Measurements from ENCODE around the gene GTF2A1. TPM values are rescaled to one million over a fixed set of nuclear protein-coding genes. Genes with fewer than 3 reads are reported as not detected.
A peak's percentile ranks its signal among the peaks of the same experiment; 100 is the strongest.
"Not testable (repeated sequence)": the region's sequence is repeated elsewhere in the genome, so short reads cannot be mapped to it uniquely, and the experiment has no call there.

The GTF2A1 gene
- total RNA-seq, 4 donors from 2014 or later = 10.5 to 48.0 (median 22.5) TPM

DNA sequence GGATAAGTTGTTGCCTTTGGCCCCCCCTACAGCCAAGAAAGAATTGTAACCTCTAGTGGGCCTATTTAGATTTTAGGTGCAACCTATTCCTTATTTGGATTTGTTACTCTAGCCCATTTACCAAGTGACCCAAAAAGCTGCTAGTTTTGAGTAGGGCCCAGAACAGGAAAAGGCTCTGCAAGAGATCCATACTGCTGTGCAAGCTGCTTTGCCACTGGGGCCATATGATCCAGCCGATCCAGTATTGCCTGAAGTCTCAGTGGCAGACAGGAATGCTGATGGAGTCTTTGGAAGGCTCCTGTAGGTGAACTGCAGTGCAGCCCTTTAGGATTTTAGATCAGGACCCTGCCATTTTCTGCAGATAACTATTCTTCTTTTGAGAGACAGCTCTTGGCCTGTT, 12.9 kb upstream of the GTF2A1 start:
- WGBS, 2 donors (ENCODE audit: low coverage in 1 of 2) = 93% methylated on average over 1 of the region's 1 CpG; no CpG with 5 or more reads in 1 of the 2 donors
- intact Hi-C loops (cut with DNase I; ENCODE audit: low total_unique reads) = loop anchor here (5.0 kb wide), 1 partner anchor 1541 kb away; no protein-coding TSS in a partner anchor
- no peak for DNase-seq
- Histone ChIP-seq H3K36me3 (no peaks in the 10 kb centered on the region), H3K27ac (no peak overlapping the region), H3K9me3 (no peaks in the 10 kb centered on the region), H3K4me1 (no peaks in the 10 kb centered on the region), H3K27me3 (no peaks in the 10 kb centered on the region), H3K4me3 (no peak overlapping the region)
- in situ Hi-C loops (cut with MboI; ENCODE audit: low pct_ligation_motif_present in 1 of 4, low pct_unique_long_range_greater_than_20kb in 1 of 4, low sequenced_read_pairs in 3 of 4) = no loop called here
- TF ChIP-seq, protein P1, sequence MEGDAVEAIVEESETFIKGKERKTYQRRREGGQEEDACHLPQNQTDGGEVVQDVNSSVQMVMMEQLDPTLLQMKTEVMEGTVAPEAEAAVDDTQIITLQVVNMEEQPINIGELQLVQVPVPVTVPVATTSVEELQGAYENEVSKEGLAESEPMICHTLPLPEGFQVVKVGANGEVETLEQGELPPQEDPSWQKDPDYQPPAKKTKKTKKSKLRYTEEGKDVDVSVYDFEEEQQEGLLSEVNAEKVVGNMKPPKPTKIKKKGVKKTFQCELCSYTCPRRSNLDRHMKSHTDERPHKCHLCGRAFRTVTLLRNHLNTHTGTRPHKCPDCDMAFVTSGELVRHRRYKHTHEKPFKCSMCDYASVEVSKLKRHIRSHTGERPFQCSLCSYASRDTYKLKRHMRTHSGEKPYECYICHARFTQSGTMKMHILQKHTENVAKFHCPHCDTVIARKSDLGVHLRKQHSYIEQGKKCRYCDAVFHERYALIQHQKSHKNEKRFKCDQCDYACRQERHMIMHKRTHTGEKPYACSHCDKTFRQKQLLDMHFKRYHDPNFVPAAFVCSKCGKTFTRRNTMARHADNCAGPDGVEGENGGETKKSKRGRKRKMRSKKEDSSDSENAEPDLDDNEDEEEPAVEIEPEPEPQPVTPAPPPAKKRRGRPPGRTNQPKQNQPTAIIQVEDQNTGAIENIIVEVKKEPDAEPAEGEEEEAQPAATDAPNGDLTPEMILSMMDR (IDR thresholded peaks at IDR 0.05) = no peak
- TF ChIP-seq EP300 (IDR thresholded peaks at IDR 0.05; ENCODE audit: low read depth) = no peak
- TF ChIP-seq POLR2A (IDR thresholded peaks at IDR 0.05) = no peak
- no peak for TF ChIP-seq POLR2AphosphoS5 (IDR thresholded peaks at IDR 0.05)

DNA sequence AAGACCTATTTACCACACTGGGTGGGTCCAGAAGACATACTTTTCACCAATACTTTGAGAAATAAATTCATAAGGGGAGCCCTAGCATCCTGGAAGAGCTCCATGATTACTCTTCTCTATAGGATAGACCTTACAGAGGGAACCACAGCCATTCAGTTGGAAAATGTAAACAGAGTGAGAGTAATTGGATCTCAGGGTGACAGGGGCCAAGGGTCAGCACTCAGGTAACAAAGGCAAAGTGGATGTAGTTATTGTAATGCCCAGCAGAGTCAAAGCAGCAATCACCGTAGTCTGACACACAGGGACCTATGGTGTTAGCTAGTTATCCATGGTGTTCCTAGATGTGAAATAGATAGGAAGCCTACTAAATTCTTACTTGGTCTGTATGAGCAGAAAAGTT, 10.8 kb upstream of the GTF2A1 start:
- H3K36me3 ChIP-seq = no peaks in the 10 kb centered on the region
- no peaks in the 10 kb centered on the region for H3K9me3 ChIP-seq
- intact Hi-C loops (cut with DNase I; ENCODE audit: low total_unique reads) (loop anchor here (5.0 kb wide), 1 partner anchor 1539 kb away; no protein-coding TSS in a partner anchor), in situ Hi-C loops (cut with MboI; ENCODE audit: low pct_ligation_motif_present in 1 of 4, low pct_unique_long_range_greater_than_20kb in 1 of 4, low sequenced_read_pairs in 3 of 4) (no loop called here)
- no peaks in the 10 kb centered on the region for H3K4me1 ChIP-seq
- H3K4me3 ChIP-seq = no peak overlapping the region
- DNase-seq = no peak
- TF ChIP-seq, protein P1 (IDR thresholded peaks at IDR 0.05) = no peak
- no peak for TF ChIP-seq EP300 (IDR thresholded peaks at IDR 0.05; ENCODE audit: low read depth)
- TF ChIP-seq POLR2A (IDR thresholded peaks at IDR 0.05) = no peak
- no peak for TF ChIP-seq POLR2AphosphoS5 (IDR thresholded peaks at IDR 0.05)
- H3K27ac ChIP-seq = no peak overlapping the region
- no peaks in the 10 kb centered on the region for H3K27me3 ChIP-seq
- WGBS, 2 donors (ENCODE audit: low coverage in 1 of 2) = 64 to 86% methylated on average over 1 of the region's 1 CpG

DNA sequence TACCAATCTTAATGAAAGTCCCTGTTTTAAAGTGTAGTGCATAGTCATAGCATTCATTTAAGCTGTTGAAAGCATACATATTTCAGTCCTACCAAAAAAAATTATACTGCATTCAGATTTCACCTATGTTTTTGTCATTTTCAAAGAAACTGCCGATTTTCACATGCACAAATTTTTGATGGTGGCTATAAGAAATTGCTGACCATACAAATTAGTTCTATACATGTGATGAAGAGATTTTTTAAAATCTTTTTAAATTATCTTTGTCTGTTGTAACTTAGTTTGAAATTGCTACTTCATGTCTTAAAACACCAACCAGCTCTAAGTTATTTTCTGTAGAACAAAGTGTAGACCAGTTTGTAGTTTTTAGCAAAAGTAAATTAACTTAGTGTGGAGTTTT, 3.5 kb upstream of the GTF2A1 start:
- TF ChIP-seq POLR2AphosphoS5 (IDR thresholded peaks at IDR 0.05) = no peak
- no peak for TF ChIP-seq POLR2A (IDR thresholded peaks at IDR 0.05)
- TF ChIP-seq EP300 (IDR thresholded peaks at IDR 0.05; ENCODE audit: low read depth) = no peak
- TF ChIP-seq, protein P1 (IDR thresholded peaks at IDR 0.05) = no peak
- H3K9me3 ChIP-seq = no peaks in the 10 kb centered on the region
- in situ Hi-C loops (cut with MboI; ENCODE audit: low pct_ligation_motif_present in 1 of 4, low pct_unique_long_range_greater_than_20kb in 1 of 4, low sequenced_read_pairs in 3 of 4) = no loop called here
- H3K27me3 ChIP-seq = no peaks in the 10 kb centered on the region
- H3K4me1 ChIP-seq = peaks cover 6 to 16% (median 11%) of the 10 kb centered on the region in 4 donors
- no peaks in the 10 kb centered on the region for H3K36me3 ChIP-seq
- H3K4me3 ChIP-seq = no peak overlapping the region
- no peak overlapping the region for H3K27ac ChIP-seq
- WGBS, 2 donors (ENCODE audit: low coverage in 1 of 2) = 89 to 100% methylated on average over 1 of the region's 1 CpG
- intact Hi-C loops (cut with DNase I; ENCODE audit: low total_unique reads) = no loop called here
- no peak for DNase-seq

DNA sequence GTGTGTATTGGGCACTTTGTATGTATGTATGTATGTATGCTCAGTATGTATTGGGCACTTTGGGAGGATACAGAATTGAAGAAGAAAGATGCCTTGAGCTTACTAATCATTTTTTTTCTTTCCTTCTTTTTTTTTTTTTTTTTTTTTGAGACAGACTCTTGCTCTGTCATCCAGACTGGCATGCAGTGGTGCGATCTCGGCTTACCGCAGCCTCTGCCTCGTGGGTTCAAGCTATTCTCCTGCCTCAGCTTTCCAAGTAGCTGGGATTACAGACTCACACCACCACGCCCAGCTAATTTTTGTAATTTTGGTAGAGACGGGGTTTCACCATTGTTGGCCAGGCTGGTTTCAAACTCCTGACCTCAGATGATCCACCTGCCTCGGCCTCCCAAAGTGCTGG, 3.0 kb upstream of the GTF2A1 start:
- intact Hi-C loops (cut with DNase I; ENCODE audit: low total_unique reads); in situ Hi-C loops (cut with MboI; ENCODE audit: low pct_ligation_motif_present in 1 of 4, low pct_unique_long_range_greater_than_20kb in 1 of 4, low sequenced_read_pairs in 3 of 4); H3K4me3 ChIP-seq; H3K9me3 ChIP-seq; H3K36me3 ChIP-seq; H3K27ac ChIP-seq; DNase-seq; H3K27me3 ChIP-seq: not testable (repeated sequence)
- H3K4me1 ChIP-seq = peaks cover 6 to 19% (median 14%) of the 10 kb centered on the region in 4 donors
- WGBS, 2 donors (ENCODE audit: low coverage in 1 of 2) = 97 to 99% methylated on average over 5 to 7 of the region's 7 CpGs

DNA sequence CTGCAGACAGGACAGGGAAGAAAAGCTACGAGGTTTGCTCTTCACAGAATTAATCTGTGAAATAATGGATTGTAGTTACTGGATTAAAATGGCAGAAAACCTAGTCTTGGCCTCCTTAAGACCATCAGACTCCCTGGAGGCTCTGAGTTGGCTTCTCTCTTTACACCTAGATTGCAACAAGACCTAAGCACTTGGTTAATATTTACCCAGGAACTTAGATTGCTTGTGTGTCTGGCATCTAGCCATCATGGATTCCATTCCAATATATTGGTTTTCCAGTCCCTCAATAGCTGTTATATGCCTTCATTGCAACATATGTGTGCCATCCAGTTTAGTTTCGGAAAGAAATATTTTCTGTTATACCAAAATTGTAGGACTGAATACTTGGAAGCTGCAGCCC, 1.9 kb upstream of the GTF2A1 start:
- Histone ChIP-seq H3K4me3 (no peak overlapping the region), H3K27me3 (no peaks in the 10 kb centered on the region), H3K36me3 (no peaks in the 10 kb centered on the region), H3K4me1 (peaks cover 13 to 30% (median 24%) of the 10 kb centered on the region in 4 donors), H3K9me3 (no peaks in the 10 kb centered on the region), H3K27ac (peak overlapping the region in 2 of 4 donors; percentile 98 to 99)
- no peak for DNase-seq
- TF ChIP-seq EP300 (IDR thresholded peaks at IDR 0.05; ENCODE audit: low read depth) (no peak), POLR2AphosphoS5 (IDR thresholded peaks at IDR 0.05) (no peak), POLR2A (IDR thresholded peaks at IDR 0.05) (no peak)
- TF ChIP-seq, protein P1 (IDR thresholded peaks at IDR 0.05) = no peak
- intact Hi-C loops (cut with DNase I; ENCODE audit: low total_unique reads) = no loop called here
- 31 to 67% methylated on average over 2 of the region's 2 CpGs for WGBS, 2 donors (ENCODE audit: low coverage in 1 of 2)
- in situ Hi-C loops (cut with MboI; ENCODE audit: low pct_ligation_motif_present in 1 of 4, low pct_unique_long_range_greater_than_20kb in 1 of 4, low sequenced_read_pairs in 3 of 4) = no loop called here

Data from transverse colon (tissue), 4 donors.